ENCODE measurements around the gene RPS6KB1.

- TF ChIP-seq CTCF (IDR thresholded peaks at IDR 0.05; ENCODE audit: poor library complexity, severe bottlenecking), result no peak
- no peak for TF ChIP-seq POLR2AphosphoS5 (IDR thresholded peaks at IDR 0.05)
- no peak for TF ChIP-seq EZH2 (IDR thresholded peaks at IDR 0.05; ENCODE audit: borderline replicate concordance, insufficient read depth, low read length, poor library complexity, severe bottlenecking)
- no peak for TF ChIP-seq EP300 (conservative IDR thresholded peaks at IDR 0.05; ENCODE audit: poor library complexity, severe bottlenecking)
Observed at GRCh38 chr17:59876107-59876506, 16.8 kb upstream of the RPS6KB1 start.

Measured in neural cell (in vitro differentiated cells).